Body of pancreas (tissue), 4 donors: ENCODE results near the gene TNRC6B.
"Not testable (repeated sequence)": the region's sequence is repeated elsewhere in the genome, so short reads cannot be mapped to it uniquely, and the experiment has no call there.

ENCODE experiments used
- POLR2A ChIP-seq, 3 donors: fragments of 450-650 bp; IDR thresholded peaks; one replicate each; pipeline ENCODE4 v1.6.1; 2016; ENCODE audit warnings: antibody characterized with exemption in 3 of 3, mild to moderate bottlenecking in 2 of 3
- TF ChIP-seq, protein P1 (sequence below), 7 experiments: fragments of 450-650 bp in 4 of 7; fragments of 200-600 bp in 3 of 7; sonication (generic) in 3 of 7; IDR thresholded peaks; one replicate each; pipeline ENCODE4 v1.5.1; 2016 to 2019; ENCODE audit warnings: antibody characterized with exemption in 7 of 7

DNA sequence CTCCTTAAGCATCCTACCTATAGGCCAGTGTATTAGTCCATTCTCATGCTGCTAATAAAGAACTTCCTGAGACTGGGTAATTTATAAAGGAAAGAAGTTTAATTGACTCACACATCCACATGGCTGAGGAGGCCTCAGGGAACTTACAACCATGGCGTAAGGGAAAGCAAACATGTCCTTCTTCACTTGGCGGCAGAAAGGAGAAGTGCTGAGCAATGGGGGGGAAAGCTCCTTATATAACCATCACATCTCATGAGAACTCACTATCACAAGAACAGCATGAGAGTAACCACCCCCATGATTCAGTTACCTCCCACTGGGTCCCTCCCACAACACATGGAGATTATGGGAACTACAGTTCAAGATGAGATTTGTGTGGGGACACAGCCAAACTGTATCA is 12.2 kb upstream of the TNRC6B start:
- not testable (repeated sequence) for TF ChIP-seq POLR2A (IDR thresholded peaks at IDR 0.05)
- TF ChIP-seq, protein P1, sequence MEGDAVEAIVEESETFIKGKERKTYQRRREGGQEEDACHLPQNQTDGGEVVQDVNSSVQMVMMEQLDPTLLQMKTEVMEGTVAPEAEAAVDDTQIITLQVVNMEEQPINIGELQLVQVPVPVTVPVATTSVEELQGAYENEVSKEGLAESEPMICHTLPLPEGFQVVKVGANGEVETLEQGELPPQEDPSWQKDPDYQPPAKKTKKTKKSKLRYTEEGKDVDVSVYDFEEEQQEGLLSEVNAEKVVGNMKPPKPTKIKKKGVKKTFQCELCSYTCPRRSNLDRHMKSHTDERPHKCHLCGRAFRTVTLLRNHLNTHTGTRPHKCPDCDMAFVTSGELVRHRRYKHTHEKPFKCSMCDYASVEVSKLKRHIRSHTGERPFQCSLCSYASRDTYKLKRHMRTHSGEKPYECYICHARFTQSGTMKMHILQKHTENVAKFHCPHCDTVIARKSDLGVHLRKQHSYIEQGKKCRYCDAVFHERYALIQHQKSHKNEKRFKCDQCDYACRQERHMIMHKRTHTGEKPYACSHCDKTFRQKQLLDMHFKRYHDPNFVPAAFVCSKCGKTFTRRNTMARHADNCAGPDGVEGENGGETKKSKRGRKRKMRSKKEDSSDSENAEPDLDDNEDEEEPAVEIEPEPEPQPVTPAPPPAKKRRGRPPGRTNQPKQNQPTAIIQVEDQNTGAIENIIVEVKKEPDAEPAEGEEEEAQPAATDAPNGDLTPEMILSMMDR (IDR thresholded peaks at IDR 0.05): not testable (repeated sequence)
